PC-9 (cell line): ENCODE data around the gene SORCS2. TPM values are rescaled to one million over a fixed set of nuclear protein-coding genes. Genes with fewer than 3 reads are reported as not detected.

Source experiments
- BruUV-seq: library from RNA; stranded (reverse); fragments of 400-500 nt; replicated peaks from 2 replicates; lab custom pipeline; 2021; lab: Mats Ljungman, UMichigan
- CTCF ChIA-PET: fragments of 300-600 bp; sonication (Branson Sonifier 250); formaldehyde crosslinking; loops from one replicate; lab custom pipeline; 2022; ENCODE audit warnings: antibody characterized with exemption; lab: Charles Lee
- POLR2A ChIA-PET: fragments of 300-600 bp; sonication (Branson Sonifier 250); formaldehyde crosslinking; loops from one replicate; lab custom pipeline; 2022; ENCODE audit warnings: antibody characterized with exemption; ENCODE audit not compliant: unreplicated experiment; lab: Charles Lee
- DNase-seq, 2 experiments: peaks; one replicate each; pipeline versions ENCODE4 v3.0.0 to v3.0.0-alpha.2; 2015 to 2022; ENCODE audit warnings: mixed read lengths in 1 of 2
- H2AFZ ChIP-seq: fragments of 200-600 bp; sonication (generic); 2 replicates; pipeline ENCODE4 v1.8.1; 2017; ENCODE audit warnings: antibody characterized with exemption
- H3F3A ChIP-seq: fragments of 200-600 bp; sonication (generic); 2 replicates; pipeline ENCODE4 v1.8.1; 2017; ENCODE audit warnings: antibody characterized with exemption, mild to moderate bottlenecking, low read depth; ENCODE audit not compliant: insufficient read depth
- H3K27ac ChIP-seq: fragments of 200-600 bp; sonication (generic); 2 replicates; pipeline ENCODE4 v1.6.1; 2016; ENCODE audit warnings: mixed run types
- H3K27me3 ChIP-seq: fragments of 200-600 bp; sonication (generic); 2 replicates; pipeline ENCODE4 v1.6.1; 2016; ENCODE audit warnings: low read depth, mixed run types; ENCODE audit not compliant: insufficient read depth
- H3K36me3 ChIP-seq: fragments of 200-600 bp; sonication (generic); 2 replicates; pipeline ENCODE4 v1.6.1; 2016; ENCODE audit warnings: low read depth, mixed run types
- H3K4me1 ChIP-seq: fragments of 200-600 bp; sonication (generic); replicated peaks from 2 replicates; pipeline ENCODE4 v1.6.1; 2016; ENCODE audit warnings: mixed run types; ENCODE audit not compliant: insufficient read depth
- H3K4me2 ChIP-seq: fragments of 200-600 bp; sonication (generic); 2 replicates; pipeline ENCODE4 v1.6.1; 2017; ENCODE audit warnings: mixed run types
- H3K4me3 ChIP-seq: fragments of 200-600 bp; sonication (generic); 2 replicates; pipeline ENCODE4 v1.6.1; 2016; ENCODE audit warnings: mixed run types
- H3K79me2 ChIP-seq: fragments of 200-600 bp; sonication (generic); 2 replicates; pipeline ENCODE4 v1.6.1; 2017; ENCODE audit warnings: low read depth, mixed run types
- H3K9me2 ChIP-seq: fragments of 200-600 bp; sonication (generic); 2 replicates; pipeline ENCODE4 v1.8.1; 2017; ENCODE audit warnings: mild to moderate bottlenecking; ENCODE audit not compliant: insufficient read depth
- H3K9me3 ChIP-seq: fragments of 200-600 bp; sonication (generic); 2 replicates; pipeline ENCODE4 v1.8.1; 2016; ENCODE audit warnings: low read depth; ENCODE audit not compliant: insufficient read depth
- H4K20me1 ChIP-seq: fragments of 200-600 bp; sonication (generic); 2 replicates; pipeline ENCODE4 v1.8.1; 2017; ENCODE audit not compliant: insufficient read depth
- EZH2 ChIP-seq: fragments of 200-600 bp; sonication (generic); IDR thresholded peaks from 2 replicates; pipeline ENCODE4 v1.8.0; 2017; ENCODE audit warnings: antibody characterized with exemption, low read depth
- intact Hi-C: fragments of 100-400 bp; cut with micrococcal nuclease; formaldehyde crosslinking; loops from one replicate; pipeline ENCODE4 v1.10.0; 2022; ENCODE audit not compliant: unreplicated experiment
- total RNA-seq: library from RNA; stranded (reverse); gene quantifications from 2 replicates; pipeline ENCODE4 v1.2.3, GENCODE V29; 2021
- TF ChIP-seq, protein P1 (sequence below): fragments of 200-600 bp; sonication (generic); conservative IDR thresholded peaks from 2 replicates; pipeline ENCODE4 v1.6.1; 2017; ENCODE audit warnings: mixed run types, antibody characterized with exemption, mild to moderate bottlenecking, moderate library complexity

The SORCS2 gene
- total RNA-seq, 1 experiment from 2014 or later, result 25.8 TPM

GRCh38 chr4:7147261-7147660 is 45.1 kb upstream of the SORCS2 start:
- no peaks in the 10 kb centered on the region for H3K9me2 ChIP-seq
- ChIA-PET POLR2A (interaction anchor here (0.6 kb wide), 1 partner anchor 213 kb away, joined by 6 read pairs; no protein-coding TSS in a partner anchor), CTCF (no interaction called here)
- peaks cover 23% of the 10 kb centered on the region for H3K27me3 ChIP-seq
- H4K20me1 ChIP-seq, result no peaks in the 10 kb centered on the region
- BruUV-seq, result no TSS peak
- no peak for DNase-seq
- no peak overlapping the region for H3K4me3 ChIP-seq
- no peak for TF ChIP-seq EZH2
- H3K9me3 ChIP-seq, result no peaks in the 10 kb centered on the region
- no peaks in the 10 kb centered on the region for H3K79me2 ChIP-seq
- no peak overlapping the region for H2AFZ ChIP-seq
- H3F3A ChIP-seq, result no peaks in the 10 kb centered on the region
- H3K4me1 ChIP-seq, result no peaks in the 10 kb centered on the region
- H3K4me2 ChIP-seq, result no peak overlapping the region
- H3K36me3 ChIP-seq, result no peaks in the 10 kb centered on the region
- intact Hi-C loops, result no loop called here
- H3K27ac ChIP-seq, result no peak overlapping the region

GRCh38 chr4:7147661-7148310 is 44.6 kb upstream of the SORCS2 start:
- Histone ChIP-seq H3K36me3 (no peaks in the 10 kb centered on the region), H3F3A (no peaks in the 10 kb centered on the region), H3K27me3 (peaks cover 23% of the 10 kb centered on the region), H3K4me3 (no peak overlapping the region), H4K20me1 (no peaks in the 10 kb centered on the region), H3K9me3 (no peaks in the 10 kb centered on the region), H3K9me2 (no peaks in the 10 kb centered on the region), H3K4me1 (no peaks in the 10 kb centered on the region), H3K27ac (no peak overlapping the region), H3K79me2 (no peaks in the 10 kb centered on the region), H2AFZ (no peak overlapping the region), H3K4me2 (no peak overlapping the region)
- ChIA-PET POLR2A (interaction anchor here (0.6 kb wide), 1 partner anchor 214 kb away, joined by 6 read pairs; no protein-coding TSS in a partner anchor), CTCF (no interaction called here)
- no peak for TF ChIP-seq EZH2
- TF ChIP-seq, protein P1, sequence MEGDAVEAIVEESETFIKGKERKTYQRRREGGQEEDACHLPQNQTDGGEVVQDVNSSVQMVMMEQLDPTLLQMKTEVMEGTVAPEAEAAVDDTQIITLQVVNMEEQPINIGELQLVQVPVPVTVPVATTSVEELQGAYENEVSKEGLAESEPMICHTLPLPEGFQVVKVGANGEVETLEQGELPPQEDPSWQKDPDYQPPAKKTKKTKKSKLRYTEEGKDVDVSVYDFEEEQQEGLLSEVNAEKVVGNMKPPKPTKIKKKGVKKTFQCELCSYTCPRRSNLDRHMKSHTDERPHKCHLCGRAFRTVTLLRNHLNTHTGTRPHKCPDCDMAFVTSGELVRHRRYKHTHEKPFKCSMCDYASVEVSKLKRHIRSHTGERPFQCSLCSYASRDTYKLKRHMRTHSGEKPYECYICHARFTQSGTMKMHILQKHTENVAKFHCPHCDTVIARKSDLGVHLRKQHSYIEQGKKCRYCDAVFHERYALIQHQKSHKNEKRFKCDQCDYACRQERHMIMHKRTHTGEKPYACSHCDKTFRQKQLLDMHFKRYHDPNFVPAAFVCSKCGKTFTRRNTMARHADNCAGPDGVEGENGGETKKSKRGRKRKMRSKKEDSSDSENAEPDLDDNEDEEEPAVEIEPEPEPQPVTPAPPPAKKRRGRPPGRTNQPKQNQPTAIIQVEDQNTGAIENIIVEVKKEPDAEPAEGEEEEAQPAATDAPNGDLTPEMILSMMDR, result no peak
- no TSS peak for BruUV-seq
- DNase-seq, result no peak
- intact Hi-C loops, result no loop called here

GRCh38 chr4:7148337-7148736 is 44.0 kb upstream of the SORCS2 start:
- Histone ChIP-seq H3K36me3 (no peaks in the 10 kb centered on the region), H3K4me3 (no peak overlapping the region), H3K9me2 (no peaks in the 10 kb centered on the region), H3K79me2 (no peaks in the 10 kb centered on the region), H3K4me2 (no peak overlapping the region), H3K27ac (no peak overlapping the region), H3K27me3 (peaks cover 23% of the 10 kb centered on the region), H3K4me1 (no peaks in the 10 kb centered on the region), H3F3A (no peaks in the 10 kb centered on the region), H2AFZ (no peak overlapping the region), H3K9me3 (no peaks in the 10 kb centered on the region), H4K20me1 (no peaks in the 10 kb centered on the region)
- no peak for DNase-seq
- ChIA-PET CTCF (no interaction called here), POLR2A (no interaction called here)
- TF ChIP-seq, protein P1, result no peak
- TF ChIP-seq EZH2, result no peak
- intact Hi-C loops, result no loop called here
- BruUV-seq, result no TSS peak
